ENCODE results near the gene SMOC2. TPM values are rescaled to one million over a fixed set of nuclear protein-coding genes. Genes with fewer than 3 reads are reported as not detected.

Gene SMOC2
- total and polyA plus RNA-seq, 2 of the 4 experiments (the other 2 are of a cell fraction): not detected

GRCh38 chr6:168599769-168600330, 158.9 kb downstream of the SMOC2 start:
- Histone ChIP-seq H2BK15ac (ENCODE audit: low read depth, low read length) (no peak overlapping the region), H3K4me3 (ENCODE audit: insufficient read depth, low read depth, low read length) (no peak overlapping the region), H3K79me1 (ENCODE audit: low read depth in 1 of 2, low read length in 2 of 2) (no peaks in the 10 kb centered on the region), H4K20me1 (ENCODE audit: insufficient read depth, low read length) (no peaks in the 10 kb centered on the region; the same call in 1 of the 2 replicates), H3K9me1 (ENCODE audit: insufficient read depth, low read length) (no peaks in the 10 kb centered on the region), H3K18ac (ENCODE audit: low read depth, low read length) (no peak overlapping the region), H2AK9ac (replicated peaks; ENCODE audit: low read depth, low read length, poor library complexity) (no peak overlapping the region), H3K4ac (ENCODE audit: low read depth, low read length) (no peak overlapping the region), H3K4me1 (ENCODE audit: control insufficient read depth, insufficient read depth, low read length) (no peaks in the 10 kb centered on the region), H3K23ac (ENCODE audit: low read depth, low read length) (no peak overlapping the region), H3K36me3 (ENCODE audit: control insufficient read depth, insufficient read depth, low read length) (no peaks in the 10 kb centered on the region), H3K9me3 (ENCODE audit: control insufficient read depth, insufficient read depth, low read length) (peaks cover 40% of the 10 kb centered on the region), H4K8ac (ENCODE audit: low read depth in 2 of 2, low read length in 2 of 2) (no peak overlapping the region), H4K91ac (ENCODE audit: insufficient read depth, low read depth, low read length) (no peak overlapping the region), H2AK5ac (ENCODE audit: low read depth, low read length) (no peak overlapping the region), H3K9ac (ENCODE audit: low read depth, low read length) (no peak overlapping the region), H2BK20ac (ENCODE audit: low read depth, low read length) (no peak overlapping the region), H3K56ac (ENCODE audit: extremely low read depth, insufficient read depth, low read length) (no peak overlapping the region), H3K14ac (replicated peaks; ENCODE audit: low read depth, low read length) (no peak overlapping the region), H4K5ac (ENCODE audit: low read depth, low read length) (no peak overlapping the region), H2BK120ac (ENCODE audit: low read depth, low read length) (no peak overlapping the region), H3K27me3 (ENCODE audit: control insufficient read depth, insufficient read depth, low read length) (no peaks in the 10 kb centered on the region), H3K4me2 (ENCODE audit: low read depth, low read length) (no peak overlapping the region), H2BK5ac (ENCODE audit: low read depth, low read length, poor library complexity, severe bottlenecking) (peak overlapping the region; percentile 62), H3K27ac (ENCODE audit: insufficient read depth, low read length) (no peak overlapping the region), H2AFZ (replicated peaks; ENCODE audit: low read length, poor library complexity) (no peak overlapping the region)
- in situ Hi-C loops (cut with MboI; ENCODE audit: low sequenced_read_pairs) (no loop called here), dilution Hi-C loops (cut with HindIII; ENCODE audit: low sequenced_read_pairs, unreplicated experiment) (no loop called here), intact Hi-C loops (cut with micrococcal nuclease) (no loop called here)
- ATAC-seq (ENCODE audit: low read depth) (no peak), DNase-seq (no peak)
- POLR2A ChIA-PET (ENCODE audit: unreplicated experiment): no interaction called here
- TF ChIP-seq RFX5 (IDR thresholded peaks at IDR 0.05; ENCODE audit: low read depth, low read length): no peak
- no peak for TF ChIP-seq FOS (IDR thresholded peaks at IDR 0.05; ENCODE audit: low read depth, low read length)
- CTCF ChIA-PET: interaction anchor here (0.6 kb wide), 1 partner anchor 702 kb away, joined by 3 read pairs; no protein-coding TSS in a partner anchor
- 60% methylated on average over 2 of the region's 11 CpGs; no CpG with 5 or more reads in 1 of the 2 experiments for WGBS, 2 experiments (ENCODE audit: extremely low coverage in 2 of 2, insufficient read length in 1 of 2)
- BruUV-seq (replicated peaks): no TSS peak

Data from IMR-90 (cell line).